Measurements from ENCODE around the gene FGF11.
"Not testable (repeated sequence)": the region's sequence is repeated elsewhere in the genome, so short reads cannot be mapped to it uniquely, and the experiment has no call there.

DNA sequence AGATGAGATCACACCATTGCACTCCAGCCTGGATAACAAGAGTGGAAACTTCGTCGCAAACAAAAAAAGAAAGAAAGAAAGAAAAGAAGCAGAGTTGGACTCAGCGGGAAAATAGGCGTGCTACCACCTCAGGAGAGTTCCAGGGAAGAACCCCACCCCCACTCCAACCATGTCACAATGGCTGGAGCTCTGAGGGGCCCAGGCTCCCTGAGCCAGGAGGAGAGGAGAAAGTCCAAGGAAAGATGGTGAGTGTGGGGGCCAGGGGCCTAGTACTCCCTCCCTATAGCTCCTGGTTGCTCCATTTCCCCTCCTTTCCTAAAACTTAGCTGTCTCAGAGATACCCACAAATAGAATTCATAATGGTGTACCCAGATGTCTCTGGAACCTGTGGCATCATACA lies 42.0 kb downstream of the FGF11 start, which contains the start of gene SLC35G6:
- TF ChIP-seq, protein P1, sequence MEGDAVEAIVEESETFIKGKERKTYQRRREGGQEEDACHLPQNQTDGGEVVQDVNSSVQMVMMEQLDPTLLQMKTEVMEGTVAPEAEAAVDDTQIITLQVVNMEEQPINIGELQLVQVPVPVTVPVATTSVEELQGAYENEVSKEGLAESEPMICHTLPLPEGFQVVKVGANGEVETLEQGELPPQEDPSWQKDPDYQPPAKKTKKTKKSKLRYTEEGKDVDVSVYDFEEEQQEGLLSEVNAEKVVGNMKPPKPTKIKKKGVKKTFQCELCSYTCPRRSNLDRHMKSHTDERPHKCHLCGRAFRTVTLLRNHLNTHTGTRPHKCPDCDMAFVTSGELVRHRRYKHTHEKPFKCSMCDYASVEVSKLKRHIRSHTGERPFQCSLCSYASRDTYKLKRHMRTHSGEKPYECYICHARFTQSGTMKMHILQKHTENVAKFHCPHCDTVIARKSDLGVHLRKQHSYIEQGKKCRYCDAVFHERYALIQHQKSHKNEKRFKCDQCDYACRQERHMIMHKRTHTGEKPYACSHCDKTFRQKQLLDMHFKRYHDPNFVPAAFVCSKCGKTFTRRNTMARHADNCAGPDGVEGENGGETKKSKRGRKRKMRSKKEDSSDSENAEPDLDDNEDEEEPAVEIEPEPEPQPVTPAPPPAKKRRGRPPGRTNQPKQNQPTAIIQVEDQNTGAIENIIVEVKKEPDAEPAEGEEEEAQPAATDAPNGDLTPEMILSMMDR (IDR thresholded peaks at IDR 0.05; ENCODE audit: poor library complexity): not testable (repeated sequence)
- TF ChIP-seq EZH2phosphoT487 (IDR thresholded peaks at IDR 0.05; ENCODE audit: low read depth, severe bottlenecking, unreplicated experiment): not testable (repeated sequence)
